Activated naive CD8-positive, alpha-beta T cell treated with anti-CD3 and anti-CD28 coated beads, Interleukin-2, amount 10 ng/mL, durations not matched to agents 7 days and 5 days (primary cell): ENCODE results near the gene NDUFA11. TPM values are rescaled to one million over a fixed set of nuclear protein-coding genes. Genes with fewer than 3 reads are reported as not detected.

Experiments
- total RNA-seq, 2 experiments: library from RNA; stranded (reverse); gene quantifications; one replicate each; pipeline ENCODE4 v1.2.3, GENCODE V29; 2021

The NDUFA11 gene
- total RNA-seq, 2 experiments from 2014 or later: 187 to 193 TPM

Other genes starting within 250 kb of the NDUFA11 start
- 10 to 100 TPM; 42.6 to 44.1 TPM for gene MICOS13, start 223.3 kb downstream of the NDUFA11 start, total RNA-seq
- 1 to 10 TPM; 2.2 to 4.1 TPM for gene HSD11B1L, start 222.8 kb downstream of the NDUFA11 start, total RNA-seq
- gene RPL36, start 213.5 kb downstream of the NDUFA11 start, total RNA-seq: 1,000 to 10,000 TPM; 1,119 to 1,147 TPM
- 100 to 1,000 TPM; 112 to 120 TPM for gene LONP1, start 183.6 kb downstream of the NDUFA11 start, total RNA-seq
- gene CATSPERD, start 183.2 kb downstream of the NDUFA11 start, total RNA-seq: not detected
- gene PRR22, start 119.0 kb downstream of the NDUFA11 start, total RNA-seq: 1 to 10 TPM; 3.8 to 4.4 TPM
- 10 to 100 TPM; 61.0 to 62.1 TPM for gene DUS3L, start 112.6 kb downstream of the NDUFA11 start, total RNA-seq
- under 1 TPM; 0.36 to 0.45 TPM for gene NRTN, start 98.7 kb downstream of the NDUFA11 start, total RNA-seq
- gene FUT6, start 64.1 kb downstream of the NDUFA11 start, total RNA-seq: under 1 TPM; 0.75 to 0.91 TPM
- not detected for gene FUT3, start 52.3 kb downstream of the NDUFA11 start, total RNA-seq
- under 1 TPM; 0.23 to 0.30 TPM for gene FUT5, start 33.2 kb downstream of the NDUFA11 start, total RNA-seq
- 10 to 100 TPM; 15.6 to 17.5 TPM for gene VMAC, start 1.1 kb upstream of the NDUFA11 start, total RNA-seq
- gene CAPS, start 10.5 kb upstream of the NDUFA11 start, total RNA-seq: 10 to 100 TPM; 25.0 to 28.8 TPM
- gene RANBP3, start 74.3 kb upstream of the NDUFA11 start, total RNA-seq: 100 to 1,000 TPM; 104 to 108 TPM
- gene RFX2, start 206.7 kb upstream of the NDUFA11 start, total RNA-seq: 10 to 100 TPM in 1 of 2 experiments, 1 to 10 TPM in 1; 9.9 to 12.2 TPM
- not detected for gene ACSBG2, start 231.9 kb upstream of the NDUFA11 start, total RNA-seq